ENCODE measurements around the gene RASGRP3.

GRCh38 chr2:33579227-33579626 lies 102.8 kb downstream of the RASGRP3 start:
- TF ChIP-seq CTCF (conservative IDR thresholded peaks at IDR 0.05) (no peak), EZH2 (IDR thresholded peaks at IDR 0.05; ENCODE audit: low read depth) (no peak)

Data from PC-9 (cell line).